ENCODE data around the gene TPRX2.
"Not testable (repeated sequence)": the region's sequence is repeated elsewhere in the genome, so short reads cannot be mapped to it uniquely, and the experiment has no call there.

TPRX2 gene

DNA sequence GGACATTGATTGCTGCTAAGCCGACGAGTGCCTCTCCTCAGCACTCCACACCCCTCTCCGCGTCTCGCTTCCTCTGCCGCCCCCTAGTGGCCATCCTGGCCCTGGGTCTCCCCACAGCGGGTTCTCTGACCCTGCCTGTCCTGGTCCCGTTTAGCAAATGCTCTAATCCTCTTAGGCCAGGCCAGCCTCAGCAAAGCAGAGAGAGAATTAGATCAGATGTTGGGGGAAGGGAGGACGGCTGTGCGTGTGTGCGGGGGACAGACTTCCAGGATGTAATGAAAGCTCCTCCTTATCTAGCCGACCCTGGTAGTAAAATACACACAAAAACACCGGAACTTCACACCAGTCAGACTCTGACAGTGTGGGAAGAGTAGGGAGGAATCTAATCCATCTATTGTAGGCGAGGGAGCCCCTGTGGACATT, 4.5 kb downstream of the TPRX2 start:
- DNase-seq: peak; percentile 91

DNA sequence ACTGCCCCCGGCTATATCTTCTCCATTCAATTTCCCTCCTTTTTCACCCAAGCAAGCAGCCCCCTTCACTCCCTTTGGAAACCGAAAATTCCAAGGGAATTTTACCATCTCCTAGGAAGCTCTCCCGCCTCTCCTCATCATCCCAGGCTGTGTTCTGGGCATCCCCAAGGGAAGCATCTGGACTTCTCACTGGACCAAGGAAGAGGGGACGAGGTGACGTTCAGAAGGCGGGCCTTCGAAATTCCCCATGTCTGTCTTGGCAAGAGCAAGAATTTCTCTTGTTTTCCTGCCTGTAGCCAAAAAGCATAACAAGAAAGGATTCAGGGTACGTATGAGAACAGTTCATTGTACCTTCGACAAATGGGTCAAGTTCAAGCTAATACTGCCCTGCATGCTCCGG, 6.1 kb downstream of the TPRX2 start:
- no peak for DNase-seq

DNA sequence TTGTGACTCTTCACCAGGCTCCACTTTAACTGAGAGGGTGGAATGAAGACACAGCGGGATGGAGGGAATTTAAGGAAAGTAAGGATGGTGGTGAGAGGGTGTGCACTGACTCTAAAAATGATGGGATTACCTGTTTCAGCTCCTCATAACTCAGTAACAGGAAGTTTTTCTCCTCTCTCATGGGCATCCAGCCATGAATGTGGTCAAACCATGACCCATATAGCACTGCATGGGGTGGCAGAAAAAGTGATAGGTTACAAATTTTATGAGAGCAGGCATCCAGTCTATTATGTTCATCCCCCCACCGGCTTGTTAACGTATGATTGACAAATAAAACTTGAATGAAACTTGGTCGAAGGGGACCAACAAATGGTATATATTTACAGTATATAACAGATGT, 19.9 kb downstream of the TPRX2 start:
- DNase-seq: no peak

DNA sequence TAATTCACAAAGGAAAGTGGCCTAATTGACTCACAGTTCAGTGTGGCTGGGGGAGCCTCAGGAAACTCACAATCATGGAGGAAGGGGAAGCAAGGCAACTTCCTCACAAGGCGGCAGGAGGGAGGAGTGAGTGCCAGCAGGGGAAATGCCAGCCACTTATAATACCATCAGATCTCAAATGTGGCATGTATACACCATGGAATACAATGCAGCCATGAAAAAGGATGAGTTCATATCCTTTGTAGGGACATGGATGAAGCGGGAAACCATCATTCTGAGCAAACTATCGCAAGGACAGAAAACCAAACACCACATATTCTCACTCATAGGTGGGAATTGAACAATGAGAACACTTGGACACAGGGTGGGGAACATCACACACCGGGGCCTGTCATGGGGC, 20.4 kb downstream of the TPRX2 start:
- not testable (repeated sequence) for DNase-seq

DNA sequence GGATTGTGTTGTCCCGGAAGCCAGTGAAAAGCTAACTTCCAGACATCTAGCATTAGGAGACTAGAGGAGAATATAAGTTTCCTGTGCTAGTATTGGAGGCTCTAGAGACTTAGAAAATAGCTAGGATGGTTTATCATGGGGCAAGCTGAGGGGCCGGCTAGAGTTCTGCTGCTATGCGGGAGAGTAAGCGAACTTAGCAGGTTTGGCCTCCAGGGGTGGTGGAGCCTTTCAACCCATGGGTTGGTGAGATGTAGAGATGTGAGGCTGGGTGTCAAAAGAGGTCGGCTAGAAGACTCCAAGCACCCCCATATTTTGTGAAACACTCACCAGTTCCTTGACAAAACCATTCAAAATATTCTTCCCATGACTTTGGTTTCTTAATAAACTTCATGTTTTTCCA, 22.7 kb downstream of the TPRX2 start:
- no peak for DNase-seq

DNA sequence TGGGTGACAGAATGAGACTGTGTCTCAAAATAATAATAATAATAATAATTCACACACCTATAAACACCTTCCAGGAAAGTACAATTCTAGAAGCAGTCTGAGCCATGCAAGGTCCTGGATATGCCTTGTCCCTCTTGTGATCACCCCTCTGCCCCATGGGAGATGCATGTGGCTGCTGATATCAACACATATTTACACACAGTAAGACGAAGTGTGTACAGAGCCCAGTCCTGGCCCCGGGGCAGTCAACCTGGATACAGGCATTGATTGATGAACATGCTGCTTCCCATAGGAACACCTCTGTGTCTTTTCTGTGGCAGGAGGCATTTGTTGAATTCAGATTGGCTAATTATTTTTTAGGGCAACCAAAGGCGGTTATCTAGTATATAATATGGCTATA, 23.9 kb downstream of the TPRX2 start:
- no peak for DNase-seq

DNA sequence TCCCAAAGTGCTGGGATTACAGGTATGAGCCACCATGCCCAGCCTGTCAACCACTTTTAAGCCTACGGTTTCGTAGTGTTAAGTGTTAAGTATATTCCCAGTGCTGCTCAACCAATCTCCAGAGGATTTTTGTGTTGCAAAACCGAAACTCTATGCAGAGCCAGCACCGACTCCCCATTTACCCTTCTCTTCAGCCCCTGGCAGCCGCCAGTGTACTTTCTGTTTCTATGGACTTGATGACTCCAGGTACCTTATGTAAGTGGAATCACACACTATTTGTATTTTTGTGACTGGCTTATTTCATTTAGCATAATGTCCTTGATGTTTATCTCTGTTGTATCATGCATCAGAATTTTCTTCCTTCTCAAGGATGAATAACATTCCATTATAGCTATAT, 26.0 kb downstream of the TPRX2 start:
- no peak for DNase-seq

DNA sequence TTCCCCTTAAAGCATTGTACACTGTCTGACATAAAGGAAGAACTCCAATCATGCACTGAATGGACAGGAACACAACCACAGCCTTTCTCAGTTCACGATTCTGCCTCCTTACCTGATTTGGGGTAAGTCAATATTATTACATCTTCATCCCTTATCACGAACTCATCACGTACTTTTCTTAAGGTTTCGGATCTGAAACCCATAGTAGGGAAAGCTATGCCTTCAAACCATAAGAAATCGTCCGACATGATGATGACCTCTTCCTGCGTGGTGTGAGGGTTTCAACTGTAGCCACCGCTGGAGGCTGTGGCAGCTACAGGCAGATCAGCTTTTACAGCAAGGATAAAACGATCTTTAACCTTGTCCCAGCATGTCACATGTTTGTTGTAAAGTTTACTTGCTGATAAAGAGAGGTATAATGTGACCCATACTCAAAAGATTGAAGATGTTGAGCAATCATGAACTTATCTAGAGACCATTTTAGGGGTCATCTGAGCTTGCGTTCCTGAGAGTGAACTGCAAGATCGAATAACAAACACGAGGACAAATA, 27.1 kb downstream of the TPRX2 start, which contains the start of gene SULT2A1:
Gene SULT2A1 (minus strand): TSS at position 306 of the 550 bp plus-strand sequence. CDS start 58 bp downstream, at position 248.
- DNase-seq: no peak

DNA sequence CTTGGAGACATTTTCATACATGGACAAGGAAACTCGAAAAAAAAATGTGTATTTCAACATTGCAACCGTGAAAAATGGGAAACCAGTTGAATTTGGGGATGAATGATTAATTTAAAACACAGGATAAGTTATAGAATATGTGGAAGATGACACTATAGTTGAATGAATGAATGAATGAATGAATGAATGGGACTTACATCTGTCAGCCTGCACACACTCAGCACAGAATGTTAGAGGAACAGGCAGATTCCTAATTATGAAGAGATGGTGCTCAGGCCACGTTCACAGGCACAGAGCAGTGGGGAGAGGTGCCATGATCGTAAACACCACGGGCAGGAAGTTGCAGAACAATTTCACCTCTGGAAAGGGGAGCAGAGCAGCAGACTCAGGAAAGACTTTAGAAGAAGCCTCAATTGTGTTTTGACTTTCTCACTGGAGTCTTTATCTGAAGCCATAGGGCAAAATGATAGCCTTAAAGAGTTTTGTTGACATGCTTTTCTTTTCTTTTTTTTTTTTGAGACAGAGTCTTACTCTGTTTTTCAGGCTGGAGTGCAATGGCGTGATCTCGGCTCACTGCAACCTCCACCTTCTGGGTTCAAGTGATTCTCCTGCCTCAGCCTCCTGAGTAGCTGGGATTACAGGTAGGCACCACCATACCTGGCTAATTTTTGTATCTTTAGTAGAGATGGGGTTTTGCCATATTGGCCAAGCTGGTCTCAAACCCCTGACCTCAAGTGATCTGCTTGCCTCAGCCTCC, 32.0 kb downstream of the TPRX2 start:
- no peak for DNase-seq

DNA sequence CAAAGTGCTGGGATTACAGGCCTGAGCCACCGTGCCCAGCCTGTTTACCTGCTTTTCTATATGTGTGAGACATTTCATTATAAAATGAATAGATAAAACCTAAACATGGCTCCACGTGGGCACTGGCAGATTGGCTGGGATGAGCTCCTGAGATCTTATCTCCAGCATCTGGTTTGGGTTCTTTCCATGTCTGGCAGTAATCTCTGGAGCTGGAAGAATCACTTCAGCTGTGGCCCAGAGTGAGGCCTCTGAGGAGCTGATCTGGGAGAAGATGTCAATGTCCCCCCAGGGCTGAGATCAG, 32.5 kb downstream of the TPRX2 start:
- no peak for DNase-seq

DNA sequence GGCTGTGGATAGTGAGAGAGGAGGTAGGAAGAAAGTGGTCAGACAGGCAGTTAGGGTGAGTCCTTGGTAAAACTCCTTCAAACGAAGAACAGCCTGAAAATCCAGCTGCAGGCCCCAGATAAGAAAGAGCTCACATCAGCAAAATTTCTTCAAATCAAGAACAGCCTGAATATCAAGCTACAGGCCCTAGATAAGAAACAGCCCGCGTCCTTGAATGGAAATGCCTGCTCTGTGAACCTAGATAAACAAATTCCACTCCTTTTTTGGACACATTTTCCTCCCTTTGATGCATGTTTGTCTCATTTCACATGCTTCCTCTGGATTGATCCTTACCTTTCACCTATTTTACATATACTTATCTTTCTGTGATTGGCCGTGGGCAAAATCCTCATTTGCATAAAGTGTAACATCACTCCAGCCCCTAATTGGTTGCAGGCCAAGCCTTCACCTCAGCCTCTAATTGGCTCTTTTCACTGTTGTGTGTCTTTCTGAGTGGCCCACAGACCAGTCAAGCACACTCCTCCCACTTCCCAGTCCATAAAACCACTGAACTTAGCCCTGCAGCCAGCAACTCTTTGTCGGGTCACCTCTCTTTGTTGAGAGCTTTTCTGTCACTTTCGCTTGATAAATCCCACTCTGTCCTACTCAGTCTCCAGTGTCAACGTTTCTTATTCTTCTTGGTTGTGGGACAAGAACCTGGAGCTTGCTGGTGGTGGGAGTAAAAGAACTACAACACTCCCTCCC, 33.1 kb downstream of the TPRX2 start:
- DNase-seq: no peak

DNA sequence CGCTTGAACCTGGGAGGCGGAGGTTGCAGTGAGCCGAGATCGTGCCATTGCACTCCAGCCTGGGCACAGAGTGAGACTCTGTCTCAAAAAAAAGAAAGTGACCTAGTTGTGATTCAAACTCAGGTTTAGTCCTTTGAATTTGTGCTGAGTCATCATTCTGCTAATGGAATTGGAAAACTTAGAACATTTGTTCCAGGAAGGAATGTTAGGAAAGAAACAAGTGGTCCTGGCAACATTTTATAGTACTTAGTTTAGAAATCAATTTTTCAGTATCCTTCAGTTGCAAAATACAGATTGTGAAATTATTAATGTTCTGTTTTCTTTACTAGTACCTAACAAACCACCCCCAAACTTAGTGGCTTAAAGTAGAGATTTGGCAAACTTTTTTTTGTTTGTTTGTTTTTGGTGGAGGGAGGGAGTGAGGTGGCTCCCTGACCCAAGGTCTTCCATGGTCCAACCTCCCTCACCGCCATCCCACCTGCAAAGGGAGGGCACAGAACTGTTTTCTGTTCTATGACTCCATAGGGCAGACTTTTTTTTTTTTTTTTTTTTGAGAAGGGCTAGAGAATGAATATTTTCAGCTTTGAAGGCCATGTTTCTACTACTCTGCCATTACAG, 36.2 kb downstream of the TPRX2 start:
- DNase-seq: no peak

DNA sequence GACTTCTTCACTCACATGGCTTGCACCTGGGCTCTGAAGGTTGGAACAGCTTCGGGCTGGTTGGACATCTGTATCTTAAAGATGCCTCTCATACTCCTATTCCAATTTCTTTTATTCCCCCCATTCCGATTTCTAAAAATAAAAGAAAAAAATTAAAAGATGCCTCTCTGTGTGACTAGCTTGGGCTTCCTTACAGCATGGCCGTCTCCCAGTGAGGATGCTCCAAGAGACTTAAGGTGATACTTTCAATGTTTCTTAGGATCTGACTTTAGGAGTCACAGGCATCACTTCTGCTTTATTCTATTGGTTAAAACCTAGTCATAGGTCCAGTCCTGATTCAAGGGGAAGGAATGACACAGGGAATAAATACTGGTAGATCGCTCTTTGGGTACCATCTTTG, 37.0 kb downstream of the TPRX2 start:
- DNase-seq: no peak

DNA sequence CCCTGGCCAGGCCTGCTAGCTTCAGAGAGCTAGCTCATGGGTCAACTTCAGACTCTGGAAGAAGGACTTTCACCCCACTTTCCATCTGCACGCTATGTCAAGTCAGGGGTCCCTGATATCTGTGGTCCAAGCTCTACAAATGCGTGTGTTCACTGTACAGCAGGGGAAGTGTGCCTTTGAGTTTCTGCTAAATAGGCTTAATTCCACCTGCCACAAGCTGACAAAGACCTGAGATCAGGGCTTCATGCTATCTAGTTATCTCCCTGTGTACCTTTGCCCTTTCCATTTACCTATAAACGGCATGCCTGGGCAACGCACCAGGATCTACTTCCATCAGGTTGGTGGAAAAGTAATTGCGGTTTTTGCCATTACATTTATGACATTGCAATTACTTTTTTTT, 37.7 kb downstream of the TPRX2 start:
- no peak for DNase-seq

DNA sequence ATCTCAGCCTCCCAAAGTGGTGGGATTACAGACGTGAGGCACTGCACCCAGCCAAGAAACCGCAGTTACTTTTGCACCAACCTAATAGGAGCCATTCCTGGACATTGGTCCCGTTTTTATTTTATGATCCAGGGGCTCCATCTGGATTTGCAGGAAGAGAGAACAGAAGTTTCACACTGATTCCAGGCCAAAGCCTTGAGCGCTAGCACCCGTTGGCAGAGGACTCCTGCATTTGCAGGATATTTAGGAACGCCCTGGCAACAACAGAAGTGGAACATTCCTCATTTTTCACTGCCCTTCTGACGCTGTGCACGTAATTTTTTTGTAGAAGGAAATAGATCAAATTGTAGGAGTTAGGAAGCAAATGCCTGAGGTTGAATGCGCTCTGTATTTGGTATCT, 38.8 kb downstream of the TPRX2 start:
- DNase-seq: no peak

DNA sequence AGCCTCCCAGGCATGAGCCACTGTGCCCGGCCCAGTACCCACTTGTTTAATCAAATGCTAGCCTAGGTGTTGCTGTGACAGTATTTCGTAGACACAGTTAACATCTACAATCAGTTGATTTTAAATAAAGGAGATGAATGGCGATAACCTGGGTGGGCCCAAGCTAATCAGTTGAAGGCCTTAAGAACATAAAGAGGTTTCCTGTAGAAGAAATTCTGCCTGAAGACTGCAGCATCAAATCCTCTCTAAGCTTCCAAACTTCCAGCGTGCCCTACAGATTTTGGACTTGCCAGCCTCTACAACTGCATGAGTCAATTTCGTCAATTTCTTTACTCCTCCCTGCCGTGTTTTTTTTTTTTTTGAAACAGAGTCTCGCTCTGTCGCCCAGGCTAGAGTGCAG, 40.3 kb downstream of the TPRX2 start:
- DNase-seq: no peak

DNA sequence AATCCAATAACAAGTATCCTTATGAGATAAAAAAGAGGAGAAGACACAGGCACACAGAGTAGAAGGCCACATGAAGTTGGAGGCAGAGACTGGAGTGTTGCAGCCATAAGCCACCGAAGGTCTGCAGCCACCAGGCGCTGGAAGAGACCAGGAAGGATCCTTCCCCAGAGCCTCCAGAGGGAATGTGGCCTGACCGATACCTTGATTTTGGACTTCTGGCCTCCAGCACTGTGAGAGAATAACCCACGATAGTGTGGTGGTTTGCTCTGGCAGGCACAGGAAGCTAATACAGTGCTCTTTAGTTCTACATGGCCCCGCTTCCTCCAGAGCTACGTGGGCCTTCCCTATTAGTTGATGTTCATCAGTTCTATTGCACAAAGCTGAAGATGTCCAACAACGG, 42.3 kb downstream of the TPRX2 start:
- no peak for DNase-seq

DNA sequence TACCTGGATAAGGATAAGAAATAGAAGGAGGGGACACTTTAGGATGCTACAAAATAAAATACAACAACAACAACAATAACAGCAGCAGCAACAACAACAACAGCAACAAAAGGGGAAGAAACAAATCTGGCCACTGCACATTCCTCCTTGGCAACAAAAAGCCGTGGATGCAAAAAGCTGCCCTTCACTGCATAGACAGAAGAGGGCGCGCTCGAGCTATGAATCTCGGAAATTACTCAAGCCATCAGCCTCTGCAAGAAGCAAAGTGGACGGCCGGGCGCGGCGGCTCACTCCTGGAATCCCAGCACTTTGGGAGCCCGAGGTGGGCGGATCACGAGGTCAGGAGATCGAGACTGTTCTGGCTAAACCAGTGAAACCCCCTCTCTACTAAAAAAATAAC, 50.3 kb downstream of the TPRX2 start:
- not testable (repeated sequence) for DNase-seq

DNA sequence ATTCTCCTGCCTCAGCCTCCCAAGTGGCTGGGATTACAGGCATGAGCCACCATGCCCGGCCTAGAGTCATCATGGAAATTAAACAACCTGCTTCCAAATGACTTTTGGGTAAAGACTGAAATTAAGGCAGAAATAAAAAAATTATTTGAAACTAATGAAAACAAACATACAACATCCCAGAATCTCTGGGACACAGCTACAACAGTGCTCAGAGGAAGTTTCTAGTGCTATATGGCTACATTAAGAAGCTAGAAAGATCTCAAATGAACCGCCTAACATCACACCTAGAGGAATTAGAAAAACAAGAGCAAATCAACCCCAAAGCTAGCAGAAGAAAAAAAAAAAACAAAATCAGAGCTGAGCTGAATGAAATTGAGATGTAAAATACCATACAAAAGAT, 51.2 kb downstream of the TPRX2 start:
- DNase-seq: not testable (repeated sequence)

Measured in right forelimb (tissue), 1 donor.